ENCODE results near the gene DOCK2.

DNA sequence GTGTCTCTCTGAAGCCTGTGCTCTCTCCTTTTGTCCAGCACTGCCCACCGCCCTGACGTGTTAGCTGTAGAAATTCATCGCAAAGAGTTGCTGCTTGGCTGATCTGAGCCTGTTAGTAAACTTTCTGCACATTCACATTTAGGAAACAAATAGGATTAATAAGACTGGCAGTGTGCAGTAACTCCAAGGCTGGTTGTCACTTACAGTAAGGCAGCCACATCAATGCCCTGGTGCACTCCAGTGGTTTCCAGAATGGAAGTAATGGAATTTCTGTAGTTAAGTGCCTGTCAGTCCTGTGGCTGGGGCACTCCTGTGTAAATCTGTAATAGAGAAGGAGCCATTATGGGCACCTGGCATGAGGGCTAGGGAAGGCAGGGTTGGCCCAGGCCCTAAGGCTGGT lies 70.6 kb downstream of the DOCK2 start:
- TF ChIP-seq EP300 (IDR thresholded peaks at IDR 0.05), result no peak
- TF ChIP-seq, protein P1, sequence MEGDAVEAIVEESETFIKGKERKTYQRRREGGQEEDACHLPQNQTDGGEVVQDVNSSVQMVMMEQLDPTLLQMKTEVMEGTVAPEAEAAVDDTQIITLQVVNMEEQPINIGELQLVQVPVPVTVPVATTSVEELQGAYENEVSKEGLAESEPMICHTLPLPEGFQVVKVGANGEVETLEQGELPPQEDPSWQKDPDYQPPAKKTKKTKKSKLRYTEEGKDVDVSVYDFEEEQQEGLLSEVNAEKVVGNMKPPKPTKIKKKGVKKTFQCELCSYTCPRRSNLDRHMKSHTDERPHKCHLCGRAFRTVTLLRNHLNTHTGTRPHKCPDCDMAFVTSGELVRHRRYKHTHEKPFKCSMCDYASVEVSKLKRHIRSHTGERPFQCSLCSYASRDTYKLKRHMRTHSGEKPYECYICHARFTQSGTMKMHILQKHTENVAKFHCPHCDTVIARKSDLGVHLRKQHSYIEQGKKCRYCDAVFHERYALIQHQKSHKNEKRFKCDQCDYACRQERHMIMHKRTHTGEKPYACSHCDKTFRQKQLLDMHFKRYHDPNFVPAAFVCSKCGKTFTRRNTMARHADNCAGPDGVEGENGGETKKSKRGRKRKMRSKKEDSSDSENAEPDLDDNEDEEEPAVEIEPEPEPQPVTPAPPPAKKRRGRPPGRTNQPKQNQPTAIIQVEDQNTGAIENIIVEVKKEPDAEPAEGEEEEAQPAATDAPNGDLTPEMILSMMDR (IDR thresholded peaks at IDR 0.05), result no peak
- TF ChIP-seq POLR2A (IDR thresholded peaks at IDR 0.05), result no peak
